ENCODE measurements around the gene PGLYRP4.

DNA sequence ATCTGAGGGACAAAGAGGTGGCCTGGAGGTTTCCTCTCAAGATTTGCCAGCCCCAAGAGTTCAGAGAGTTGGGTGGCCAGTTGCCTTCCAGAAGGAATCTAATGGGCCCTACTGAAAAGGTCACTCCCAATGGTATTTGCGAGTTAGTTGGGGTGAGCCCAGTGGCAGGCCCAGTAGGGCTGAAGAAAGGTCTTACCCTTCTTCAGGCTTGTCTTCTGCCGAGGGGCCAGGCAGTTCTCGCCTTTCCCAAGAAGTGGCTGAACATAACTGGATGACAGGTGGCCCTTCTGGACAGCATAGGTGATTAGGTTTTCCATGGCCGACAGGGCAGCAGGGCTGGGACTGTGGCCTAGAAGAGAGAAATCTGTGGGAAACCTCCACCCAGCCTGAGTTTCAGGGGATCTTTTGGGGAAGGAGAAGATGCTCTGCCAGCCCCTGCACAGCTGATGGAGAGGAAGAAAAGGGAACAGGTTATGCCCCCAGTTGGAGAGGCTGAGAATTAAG, 7.2 kb downstream of the PGLYRP4 start:
- TF ChIP-seq, protein P1, sequence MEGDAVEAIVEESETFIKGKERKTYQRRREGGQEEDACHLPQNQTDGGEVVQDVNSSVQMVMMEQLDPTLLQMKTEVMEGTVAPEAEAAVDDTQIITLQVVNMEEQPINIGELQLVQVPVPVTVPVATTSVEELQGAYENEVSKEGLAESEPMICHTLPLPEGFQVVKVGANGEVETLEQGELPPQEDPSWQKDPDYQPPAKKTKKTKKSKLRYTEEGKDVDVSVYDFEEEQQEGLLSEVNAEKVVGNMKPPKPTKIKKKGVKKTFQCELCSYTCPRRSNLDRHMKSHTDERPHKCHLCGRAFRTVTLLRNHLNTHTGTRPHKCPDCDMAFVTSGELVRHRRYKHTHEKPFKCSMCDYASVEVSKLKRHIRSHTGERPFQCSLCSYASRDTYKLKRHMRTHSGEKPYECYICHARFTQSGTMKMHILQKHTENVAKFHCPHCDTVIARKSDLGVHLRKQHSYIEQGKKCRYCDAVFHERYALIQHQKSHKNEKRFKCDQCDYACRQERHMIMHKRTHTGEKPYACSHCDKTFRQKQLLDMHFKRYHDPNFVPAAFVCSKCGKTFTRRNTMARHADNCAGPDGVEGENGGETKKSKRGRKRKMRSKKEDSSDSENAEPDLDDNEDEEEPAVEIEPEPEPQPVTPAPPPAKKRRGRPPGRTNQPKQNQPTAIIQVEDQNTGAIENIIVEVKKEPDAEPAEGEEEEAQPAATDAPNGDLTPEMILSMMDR (IDR thresholded peaks at IDR 0.05): no peak
- no peak for TF ChIP-seq ZFX (IDR thresholded peaks at IDR 0.05; ENCODE audit: borderline replicate concordance)

Data from 22Rv1 (cell line).